ENCODE measurements around the gene SEMA7A. TPM values are rescaled to one million over a fixed set of nuclear protein-coding genes. Genes with fewer than 3 reads are reported as not detected.

SEMA7A gene
- total and polyA plus RNA-seq, 9 of the 15 experiments (the other 6 are each of a cell fraction or from before 2014, with no cell fraction given), result 0.04 to 8.2 (median 5.4) TPM; not detected in 1

- TF ChIP-seq DEAF1 (CRISPR knock-in tag; IDR thresholded peaks at IDR 0.05) (no peak), FOXK2 (conservative IDR thresholded peaks at IDR 0.05 in 1 of 2, IDR thresholded peaks at IDR 0.05 in 1 of 2; ENCODE audit: low read depth in 2 of 2) (peak; percentile 98 to 100), GATAD2B (IDR thresholded peaks at IDR 0.05; ENCODE audit: borderline replicate concordance) (no peak), BDP1 (IDR thresholded peaks at IDR 0.05; ENCODE audit: insufficient read depth, insufficient read length) (no peak), ZNF57 (CRISPR knock-in tag; IDR thresholded peaks at IDR 0.05) (no peak), NUFIP1 (IDR thresholded peaks at IDR 0.05; ENCODE audit: partially characterized antibody) (no peak), SREBF1 (IDR thresholded peaks at IDR 0.05; ENCODE audit: borderline replicate concordance, low read depth, low read length) (peak; percentile 72; the same call in 1 of the 2 replicates), CTBP1 (IDR thresholded peaks at IDR 0.05; ENCODE audit: borderline replicate concordance) (peak; percentile 64), FOXP1 (CRISPR knock-in tag; IDR thresholded peaks at IDR 0.05) (peak; percentile 93), MIER1 (IDR thresholded peaks at IDR 0.05; ENCODE audit: low read depth) (no peak), CSDE1 (IDR thresholded peaks at IDR 0.05) (no peak), GTF2E2 (tag; IDR thresholded peaks at IDR 0.05) (0 out of 2 replicates have a peak, but pooled peaks have one; percentile 79), PHB (CRISPR knock-in tag; IDR thresholded peaks at IDR 0.05) (no peak), ZNF518B (CRISPR knock-in tag; IDR thresholded peaks at IDR 0.05) (no peak), ZFX (CRISPR knock-in tag; IDR thresholded peaks at IDR 0.05) (peak; percentile 91), NRF1 (conservative IDR thresholded peaks at IDR 0.05 in 1 of 2, IDR thresholded peaks at IDR 0.05 in 1 of 2) (peak; percentile 66 to 71), RCOR1 (IDR thresholded peaks at IDR 0.05; ENCODE audit: borderline replicate concordance in 1 of 2, low read depth in 2 of 2, low read length in 2 of 2) (peak in 1 of 2 experiments; percentile 67; a peak in 2 of 4 replicates), HDAC6 (IDR thresholded peaks at IDR 0.05; ENCODE audit: low read depth, low read length) (no peak), NFIX (CRISPR knock-in tag; IDR thresholded peaks at IDR 0.05; ENCODE audit: low read depth) (no peak), JUN (IDR thresholded peaks at IDR 0.05; ENCODE audit: borderline replicate concordance, low read depth, low read length) (no peak; the same call in 1 of the 2 replicates), JUN (CRISPR knock-in tag; IDR thresholded peaks at IDR 0.05; ENCODE audit: borderline replicate concordance) (no peak)
- TF ChIP-seq, protein P1, sequence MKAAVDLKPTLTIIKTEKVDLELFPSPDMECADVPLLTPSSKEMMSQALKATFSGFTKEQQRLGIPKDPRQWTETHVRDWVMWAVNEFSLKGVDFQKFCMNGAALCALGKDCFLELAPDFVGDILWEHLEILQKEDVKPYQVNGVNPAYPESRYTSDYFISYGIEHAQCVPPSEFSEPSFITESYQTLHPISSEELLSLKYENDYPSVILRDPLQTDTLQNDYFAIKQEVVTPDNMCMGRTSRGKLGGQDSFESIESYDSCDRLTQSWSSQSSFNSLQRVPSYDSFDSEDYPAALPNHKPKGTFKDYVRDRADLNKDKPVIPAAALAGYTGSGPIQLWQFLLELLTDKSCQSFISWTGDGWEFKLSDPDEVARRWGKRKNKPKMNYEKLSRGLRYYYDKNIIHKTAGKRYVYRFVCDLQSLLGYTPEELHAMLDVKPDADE (conservative IDR thresholded peaks at IDR 0.05; ENCODE audit: control insufficient read depth, low read depth, low read length), result peak; percentile 95
Measured at GRCh38 chr15:74460871-74461846, 27.4 kb upstream of the SEMA7A start, which contains the start of gene UBL7 (continued).

Data from K562 (cell line).